GM20000 (cell line): ENCODE measurements around the gene SLAMF1.

Source experiments
- DNase-seq: peaks from one replicate; pipeline ENCODE4 v3.0.0; 2012; ENCODE audit warnings: low spot score
- TF ChIP-seq, protein P1 (sequence below): IDR thresholded peaks from 2 replicates; pipeline ENCODE4 v1.5.1; 2012; ENCODE audit warnings: mild to moderate bottlenecking, control low read depth; ENCODE audit errors: extremely low read depth, missing control alignments

The SLAMF1 gene

GRCh38 chr1:160637821-160638539 is 8.9 kb downstream of the SLAMF1 start:
- TF ChIP-seq, protein P1, sequence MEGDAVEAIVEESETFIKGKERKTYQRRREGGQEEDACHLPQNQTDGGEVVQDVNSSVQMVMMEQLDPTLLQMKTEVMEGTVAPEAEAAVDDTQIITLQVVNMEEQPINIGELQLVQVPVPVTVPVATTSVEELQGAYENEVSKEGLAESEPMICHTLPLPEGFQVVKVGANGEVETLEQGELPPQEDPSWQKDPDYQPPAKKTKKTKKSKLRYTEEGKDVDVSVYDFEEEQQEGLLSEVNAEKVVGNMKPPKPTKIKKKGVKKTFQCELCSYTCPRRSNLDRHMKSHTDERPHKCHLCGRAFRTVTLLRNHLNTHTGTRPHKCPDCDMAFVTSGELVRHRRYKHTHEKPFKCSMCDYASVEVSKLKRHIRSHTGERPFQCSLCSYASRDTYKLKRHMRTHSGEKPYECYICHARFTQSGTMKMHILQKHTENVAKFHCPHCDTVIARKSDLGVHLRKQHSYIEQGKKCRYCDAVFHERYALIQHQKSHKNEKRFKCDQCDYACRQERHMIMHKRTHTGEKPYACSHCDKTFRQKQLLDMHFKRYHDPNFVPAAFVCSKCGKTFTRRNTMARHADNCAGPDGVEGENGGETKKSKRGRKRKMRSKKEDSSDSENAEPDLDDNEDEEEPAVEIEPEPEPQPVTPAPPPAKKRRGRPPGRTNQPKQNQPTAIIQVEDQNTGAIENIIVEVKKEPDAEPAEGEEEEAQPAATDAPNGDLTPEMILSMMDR = no peak
- DNase-seq = peak; percentile 49

DNA sequence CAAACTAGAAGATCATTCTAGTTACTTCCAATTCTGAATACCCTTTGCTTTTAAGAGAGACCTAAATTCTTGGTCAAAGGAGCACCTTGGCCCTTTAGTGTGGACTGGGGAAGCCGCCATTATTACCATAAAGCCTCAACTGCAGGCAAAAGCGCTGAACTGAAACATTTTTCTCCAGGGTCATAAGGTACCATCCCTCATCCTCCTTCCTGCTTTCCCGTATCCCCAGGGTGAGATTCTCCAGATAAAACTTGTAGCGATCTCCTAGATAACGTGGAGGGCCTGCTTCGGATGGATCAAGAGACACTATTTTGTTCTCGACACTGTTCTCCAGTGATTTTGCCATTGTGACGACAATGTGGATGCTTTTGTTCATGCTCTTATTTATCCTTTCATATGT is 9.8 kb downstream of the SLAMF1 start:
- DNase-seq = no peak
- TF ChIP-seq, protein P1 = no peak

GRCh38 chr1:160636547-160636946 is 10.3 kb downstream of the SLAMF1 start:
- no peak for DNase-seq
- TF ChIP-seq, protein P1 = no peak

GRCh38 chr1:160636076-160636475 is 10.8 kb downstream of the SLAMF1 start:
- DNase-seq = no peak
- TF ChIP-seq, protein P1 = no peak

- TF ChIP-seq, protein P1 = no peak
These were observed 12.0 kb downstream of the SLAMF1 start for GRCh38 chr1:160634543-160635491.

DNA sequence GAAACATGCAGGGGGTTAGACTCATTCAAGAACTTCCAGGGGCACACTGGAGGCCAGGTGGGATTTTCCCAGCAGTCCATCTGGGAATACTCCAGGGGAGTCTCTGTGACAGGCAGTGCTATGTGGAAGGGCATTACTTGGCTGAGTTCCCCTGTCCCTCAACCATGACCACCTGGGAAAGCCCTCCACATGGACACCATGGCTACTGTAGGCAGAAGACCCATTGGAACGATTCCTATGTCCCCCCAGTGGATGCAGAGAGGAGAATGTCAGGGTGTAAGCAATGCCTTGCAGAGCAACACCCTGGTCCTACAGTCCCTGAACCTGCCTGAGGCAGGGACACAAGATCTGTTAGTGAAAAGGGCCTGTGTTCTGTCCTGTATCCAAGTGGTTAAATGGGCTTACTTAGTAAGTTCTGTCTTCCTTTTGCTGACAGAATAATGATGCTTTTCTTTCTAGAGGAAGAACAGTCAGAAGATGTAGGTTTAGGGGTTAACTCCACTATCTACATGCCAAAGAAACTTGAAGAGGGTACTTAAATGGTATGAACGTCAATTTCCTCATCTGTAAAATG is 13.4 kb downstream of the SLAMF1 start:
- TF ChIP-seq, protein P1 = no peak
- DNase-seq = no peak

More at GRCh38 chr1:160634543-160635491, 12.0 kb downstream of the SLAMF1 start:
- no peak for DNase-seq

DNA sequence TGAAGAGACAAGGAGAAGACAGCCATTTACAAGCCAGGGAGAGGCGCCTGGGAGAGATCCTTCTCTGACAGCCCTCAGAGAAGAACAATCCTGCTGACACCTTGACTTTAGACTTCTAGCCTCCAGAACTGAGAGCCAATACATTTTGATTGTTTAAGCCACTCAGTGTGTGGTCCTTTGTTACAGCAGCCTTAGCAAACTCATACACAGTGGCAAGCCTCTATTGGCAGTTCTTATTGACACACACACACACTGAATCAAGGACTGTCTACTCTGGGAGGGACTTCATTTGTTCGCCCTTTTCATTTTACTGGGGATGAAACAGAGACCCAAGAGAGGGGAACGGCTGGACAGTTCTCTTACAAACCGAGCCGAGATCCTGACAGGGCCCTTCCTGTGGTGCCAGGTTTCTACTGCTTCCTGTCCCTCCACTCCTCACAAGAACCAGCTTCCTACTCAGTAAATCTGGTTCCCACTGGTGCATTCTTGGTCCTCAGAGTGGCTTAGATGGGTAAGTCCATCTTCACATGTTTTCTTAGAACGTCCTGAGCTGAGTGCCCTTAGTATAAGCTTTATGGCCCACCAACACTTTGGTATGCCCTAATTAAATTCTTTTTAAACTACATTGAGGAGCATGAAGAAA is 14.7 kb downstream of the SLAMF1 start:
- TF ChIP-seq, protein P1 = no peak
- no peak for DNase-seq
